Gastroesophageal sphincter (tissue), 4 donors: ENCODE data around the gene CGREF1. TPM values are rescaled to one million over a fixed set of nuclear protein-coding genes. Genes with fewer than 3 reads are reported as not detected.

Source experiments
- ATAC-seq: fragments of 150-250 bp; one replicate; pipeline ENCODE4 v1.9.1; 2016; ENCODE audit warnings: mild to moderate bottlenecking, moderate library complexity
- H3K27ac ChIP-seq, 4 donors: fragments of 200-600 bp; sonication (generic) in 3 of 4; 1 replicate in 3 of 4; 2 replicates in 1 of 4; pipeline ENCODE4 v1.5.1; 2016 to 2019
- H3K27me3 ChIP-seq: fragments of 200-600 bp; sonication (generic); one replicate; pipeline ENCODE4 v1.5.1; 2019
- H3K36me3 ChIP-seq, 2 donors: fragments of 200-600 bp; sonication (generic); one replicate each; pipeline ENCODE4 v1.5.1; 2019; ENCODE audit warnings: control low read depth in 1 of 2
- H3K4me1 ChIP-seq, 3 donors: fragments of 200-600 bp; sonication (generic); 1 replicate in 2 of 3; 2 replicates in 1 of 3; pipeline ENCODE4 v1.5.1; 2016 to 2019; ENCODE audit warnings: control low read depth in 2 of 3
- H3K4me3 ChIP-seq, 2 donors: fragments of 200-600 bp; sonication (generic); one replicate each; pipeline ENCODE4 v1.5.1; 2019; ENCODE audit warnings: mild to moderate bottlenecking in 1 of 2, moderate library complexity in 1 of 2
- H3K9me3 ChIP-seq, 3 donors: fragments of 200-600 bp; sonication (generic); one replicate each; pipeline ENCODE4 v1.5.1; 2017 to 2019; ENCODE audit warnings: control low read depth in 2 of 3
- CTCF ChIP-seq, 4 experiments: fragments of 200-600 bp in 2 of 4; fragments of 450-650 bp in 2 of 4; sonication (generic) in 1 of 4; IDR thresholded peaks; one replicate each; pipeline ENCODE4 v1.5.1; 2017 to 2019; ENCODE audit warnings: antibody characterized with exemption in 4 of 4, mild to moderate bottlenecking in 2 of 4, moderate library complexity in 2 of 4
- EP300 ChIP-seq: sonication (generic); formaldehyde crosslinking; IDR thresholded peaks from one replicate; pipeline ENCODE4 v1.6.1; 2017; ENCODE audit warnings: antibody characterized with exemption, mild to moderate bottlenecking
- POLR2A ChIP-seq, 2 donors: fragments of 450-650 bp; IDR thresholded peaks; one replicate each; pipeline ENCODE4 v1.6.1; 2017; ENCODE audit warnings: antibody characterized with exemption in 2 of 2, mild to moderate bottlenecking in 2 of 2, moderate library complexity in 1 of 2
- POLR2AphosphoS5 ChIP-seq: sonication (generic); formaldehyde crosslinking; IDR thresholded peaks from one replicate; pipeline ENCODE4 v1.6.1; 2017; ENCODE audit warnings: antibody characterized with exemption
- WGBS, 2 donors: methylation state at CpG; one replicate each; pipeline ENCODE4 v1.1.5; 2018; ENCODE audit warnings: low coverage in 1 of 2; 5-methylcytosine and 5-hydroxymethylcytosine counted together
- total RNA-seq, 4 donors: library from RNA; depleted of rRNA; stranded (reverse); fragments of >200 nt; gene quantifications; one replicate each; pipeline ENCODE4 v1.1.0, GENCODE V29; 2016

The CGREF1 gene
- total RNA-seq, 4 donors from 2014 or later, result 1.0 TPM; not detected in 3

- Histone ChIP-seq H3K36me3 (peaks cover 0 to 30% of the 10 kb centered on the region in 2 donors), H3K4me3 (peak overlapping the region; percentile 71 to 82), H3K27ac (peak overlapping the region; percentile 88 to 98 (median 97)), H3K27me3 (no peaks in the 10 kb centered on the region), H3K4me1 (peaks cover 5 to 93% (median 36%) of the 10 kb centered on the region in 3 donors), H3K9me3 (no peaks in the 10 kb centered on the region)
- TF ChIP-seq CTCF (IDR thresholded peaks at IDR 0.05), result no peak
- TF ChIP-seq POLR2AphosphoS5, result peak; percentile 85
- no peak for TF ChIP-seq POLR2A (IDR thresholded peaks at IDR 0.05)
- TF ChIP-seq EP300, result peak; percentile 17
- 2 to 5% methylated on average over 3 to 12 of the region's 34 CpGs for WGBS, 2 donors
- ATAC-seq, result peak; percentile 63
Measured at GRCh38 chr2:27071990-27072830, 46.7 kb downstream of the CGREF1 start.

GRCh38 chr2:27071277-27071989 is 47.5 kb downstream of the CGREF1 start, which contains the start of gene OST4:
OST4 (minus strand) TSS chr2:27071654.
- Histone ChIP-seq H3K36me3 (peaks cover 0 to 38% of the 10 kb centered on the region in 2 donors), H3K9me3 (no peaks in the 10 kb centered on the region), H3K4me3 (peak within 1 kb of the TSS; percentile 71 to 82), H3K4me1 (peaks cover 5 to 88% (median 36%) of the 10 kb centered on the region in 3 donors), H3K27ac (peak within 1 kb of the TSS; percentile 88 to 98 (median 97)), H3K27me3 (no peaks in the 10 kb centered on the region)
- WGBS, 2 donors, result no CpG with 5 or more reads among the region's 86 CpGs
- TF ChIP-seq POLR2A (IDR thresholded peaks at IDR 0.05) (peak; percentile 76), POLR2AphosphoS5 (peak; percentile 87), CTCF (IDR thresholded peaks at IDR 0.05) (peak in 3 of 4 experiments; percentile 16 to 24 (median 23)), EP300 (no peak)
- peak; percentile 96 for ATAC-seq

- H3K27me3 ChIP-seq, result no peaks in the 10 kb centered on the region
- TF ChIP-seq CTCF (IDR thresholded peaks at IDR 0.05), result no peak
- no peak for TF ChIP-seq POLR2A (IDR thresholded peaks at IDR 0.05)
- TF ChIP-seq EP300, result no peak
- TF ChIP-seq POLR2AphosphoS5, result no peak
- peak overlapping the region; percentile 71 to 82 for H3K4me3 ChIP-seq
- peaks cover 5 to 81% (median 36%) of the 10 kb centered on the region in 3 donors for H3K4me1 ChIP-seq
- H3K36me3 ChIP-seq, result peaks cover 0 to 43% of the 10 kb centered on the region in 2 donors
- no peaks in the 10 kb centered on the region for H3K9me3 ChIP-seq
- ATAC-seq, result no peak
- 0 to 6% methylated on average over 1 to 5 of the region's 11 CpGs for WGBS, 2 donors
- peak overlapping the region; percentile 74 to 98 (median 97) for H3K27ac ChIP-seq
Measured at GRCh38 chr2:27070653-27071276, 48.2 kb downstream of the CGREF1 start.

- peaks cover 5 to 75% (median 32%) of the 10 kb centered on the region in 3 donors for H3K4me1 ChIP-seq
- 63 to 71% methylated on average over 3 to 6 of the region's 8 CpGs for WGBS, 2 donors
- no peak for TF ChIP-seq CTCF (IDR thresholded peaks at IDR 0.05)
- TF ChIP-seq EP300, result no peak
- no peak for TF ChIP-seq POLR2AphosphoS5
- TF ChIP-seq POLR2A (IDR thresholded peaks at IDR 0.05), result no peak
- peak overlapping the region in 1 of 2 donors; percentile 82 for H3K4me3 ChIP-seq
- H3K9me3 ChIP-seq, result no peaks in the 10 kb centered on the region
- peak overlapping the region in 3 of 4 donors; percentile 96 to 98 (median 98) for H3K27ac ChIP-seq
- no peaks in the 10 kb centered on the region for H3K27me3 ChIP-seq
- no peak for ATAC-seq
- peaks cover 0 to 49% of the 10 kb centered on the region in 2 donors for H3K36me3 ChIP-seq
Measured at GRCh38 chr2:27069961-27070618, 48.8 kb downstream of the CGREF1 start.
